Uterus (tissue), 2 donors: ENCODE measurements around the gene TMEM95.

Experiments
- CTCF ChIP-seq, 4 experiments: fragments of 200-600 bp in 2 of 4; fragments of 450-650 bp in 2 of 4; sonication (generic) in 2 of 4; IDR thresholded peaks; one replicate each; pipeline ENCODE4 v1.5.1; 2016 to 2019; ENCODE audit warnings: antibody characterized with exemption in 4 of 4, mild to moderate bottlenecking in 2 of 4, moderate library complexity in 1 of 4
- POLR2A ChIP-seq, 2 donors: fragments of 450-650 bp; IDR thresholded peaks; one replicate each; pipeline ENCODE4 v1.6.1; 2016; ENCODE audit warnings: antibody characterized with exemption in 2 of 2, mild to moderate bottlenecking in 1 of 2, moderate library complexity in 1 of 2

- TF ChIP-seq CTCF (IDR thresholded peaks at IDR 0.05) (no peak), POLR2A (IDR thresholded peaks at IDR 0.05) (no peak)
Measured at GRCh38 chr17:7403727-7403976, 48.7 kb downstream of the TMEM95 start.
